H1 (cell line): ENCODE results near the gene TXNDC11. TPM values are rescaled to one million over a fixed set of nuclear protein-coding genes. Genes with fewer than 3 reads are reported as not detected.

Experiments
- BACH1 ChIP-seq: IDR thresholded peaks from 2 replicates; pipeline ENCODE4 v1.6.1; 2012; ENCODE audit warnings: low read length, improper control_type of control experiment
- CBX8 ChIP-seq: fragments of 300-800, 300-1000 bp; sonication (generic); IDR thresholded peaks from 2 replicates; pipeline ENCODE4 v1.7.1; 2016; ENCODE audit warnings: low read depth, low read length, borderline replicate concordance
- POLR2AphosphoS5 ChIP-seq: IDR thresholded peaks from 2 replicates; pipeline ENCODE4 v1.6.1; 2011; ENCODE audit warnings: low read depth, low read length
- RAD21 ChIP-seq, 2 experiments: IDR thresholded peaks in 1 of 2; conservative IDR thresholded peaks in 1 of 2; 2 replicates each; pipeline ENCODE4 v1.6.1; 2011; ENCODE audit warnings: low read depth in 2 of 2, low read length in 2 of 2, improper control_type of control experiment in 1 of 2, inconsistent platforms in 1 of 2, mild to moderate bottlenecking in 1 of 2, moderate library complexity in 1 of 2
- SIN3A ChIP-seq, 2 experiments: IDR thresholded peaks in 1 of 2; conservative IDR thresholded peaks in 1 of 2; 2 replicates each; pipeline ENCODE4 v1.6.1; 2011 to 2012; ENCODE audit warnings: low read length in 2 of 2, improper control_type of control experiment in 1 of 2, low read depth in 1 of 2, mild to moderate bottlenecking in 1 of 2
- SP2 ChIP-seq: IDR thresholded peaks from 2 replicates; pipeline ENCODE4 v1.6.1; 2012; ENCODE audit warnings: mild to moderate bottlenecking, low read length, inconsistent platforms
- polyA plus RNA-seq, 7 experiments: library from polyadenylated mRNA; depleted of rRNA in 3 of 7; stranded (reverse) in 5 of 7; unstranded in 2 of 7; fragments of >200 nt in 5 of 7; fragments of 200-250 nt in 2 of 7; gene quantifications; 1 replicate in 5 of 7; 2 replicates in 1 of 7; 4 replicates in 1 of 7; pipeline versions ENCODE4 v1.2.1 to v1.2.3, GENCODE V29; 2011 to 2013; ENCODE audit warnings: missing spikeins in 2 of 7, mixed read lengths in 2 of 7
- total RNA-seq: library from RNA; stranded (reverse); fragmentation: NEBNext Ultra II Directional; extraction: Animal tissue kit (Norgen Biotek cat#: 25700); gene quantifications from 2 replicates; pipeline ENCODE4 v1.2.1, GENCODE V29; 2021

Gene TXNDC11
- total and polyA plus RNA-seq, 2 of the 8 experiments (the other 6 are each of a cell fraction or from before 2014, with no cell fraction given): 13.5 to 13.8 TPM

DNA sequence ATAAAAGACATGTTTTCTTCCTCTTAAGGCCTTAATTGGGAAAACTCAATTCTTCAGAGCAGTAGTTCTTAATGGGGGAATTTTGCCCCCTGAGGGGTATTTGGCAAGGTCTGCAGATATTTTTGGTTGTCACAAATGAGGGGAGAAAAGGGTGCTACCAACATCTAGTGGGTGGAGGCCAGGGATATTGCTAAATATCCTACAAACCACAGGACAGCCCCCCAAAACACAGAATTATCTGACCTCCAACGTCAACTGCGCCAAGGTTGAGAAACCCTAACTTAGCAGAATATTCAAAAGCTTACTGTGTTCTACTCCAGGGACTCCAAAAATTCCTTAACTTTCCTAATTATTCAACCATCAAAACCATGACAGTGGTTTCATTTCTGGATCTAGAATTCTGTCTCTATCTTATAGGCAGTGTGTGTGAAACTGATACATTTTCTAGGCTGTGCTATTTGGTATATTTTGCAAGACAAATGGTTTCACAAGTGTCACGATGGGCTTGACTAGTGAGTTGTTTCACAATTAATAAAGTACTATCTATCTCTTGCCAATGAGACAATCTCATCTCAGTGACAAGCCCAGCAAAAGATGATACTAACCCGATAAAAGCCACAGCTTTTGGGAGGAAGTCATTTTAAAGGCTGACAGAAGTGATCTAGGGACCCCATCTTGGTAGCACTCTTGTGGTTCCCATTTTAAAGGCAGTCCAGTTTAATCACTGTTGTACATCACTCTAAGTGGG lies 14.7 kb downstream of the TXNDC11 start (continued):
- no peak for TF ChIP-seq SP2
- TF ChIP-seq CBX8: no peak
- TF ChIP-seq BACH1: no peak
- no peak for TF ChIP-seq POLR2AphosphoS5
- TF ChIP-seq SIN3A (conservative IDR thresholded peaks at IDR 0.05 in 1 of 2, IDR thresholded peaks at IDR 0.05 in 1 of 2; ENCODE audit: low read depth in 1 of 2, low read length in 2 of 2): no peak
- no peak for TF ChIP-seq RAD21 (IDR thresholded peaks at IDR 0.05 in 1 of 2, conservative IDR thresholded peaks at IDR 0.05 in 1 of 2; ENCODE audit: low read depth in 2 of 2, low read length in 2 of 2)
